ENCODE measurements around the gene OAT. TPM values are rescaled to one million over a fixed set of nuclear protein-coding genes. Genes with fewer than 3 reads are reported as not detected.

The OAT gene
- total and polyA plus RNA-seq, 10 of the 15 experiments (the other 5 are each of a cell fraction or from before 2014, with no cell fraction given) = 1.2 to 9.8 (median 1.6) TPM

DNA sequence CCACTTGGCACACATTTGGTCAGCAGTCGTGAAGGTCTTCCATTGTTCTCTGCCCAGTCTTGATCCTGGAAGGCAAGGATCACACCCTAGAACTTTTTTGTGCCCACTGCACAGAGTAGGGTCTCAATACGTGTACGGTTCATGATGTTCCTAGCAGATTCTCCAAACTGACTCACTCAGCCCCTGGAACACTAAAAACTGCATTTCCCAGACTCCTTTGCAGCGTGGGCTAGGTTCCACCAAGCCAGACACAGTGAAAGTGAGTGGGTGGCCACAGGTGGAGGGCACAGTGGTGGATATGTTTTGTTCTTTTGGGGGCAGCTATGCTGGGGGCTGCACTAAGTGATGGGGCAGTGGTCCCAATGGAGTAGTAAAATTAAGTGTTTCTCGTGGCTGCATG, 41.4 kb upstream of the OAT start:
- FAIRE-seq (no peak), DNase-seq (ENCODE audit: low read depth, low spot score) (no peak), ATAC-seq (no peak)
- no peak overlapping the region for H3K4me3 ChIP-seq
- TF ChIP-seq ZNF687 (IDR thresholded peaks at IDR 0.05) (no peak), RBBP5 (conservative IDR thresholded peaks at IDR 0.05) (no peak), HCFC1 (IDR thresholded peaks at IDR 0.05; ENCODE audit: low read length) (0 out of 2 replicates have a peak, but pooled peaks have one; percentile 21), MAX (IDR thresholded peaks at IDR 0.05; ENCODE audit: low read depth, low read length) (no peak), SIX5 (IDR thresholded peaks at IDR 0.05; ENCODE audit: low read depth, low read length, severe bottlenecking) (peak; percentile 41), SP1 (IDR thresholded peaks at IDR 0.05; ENCODE audit: low read depth, low read length) (no peak), NR2C2 (IDR thresholded peaks at IDR 0.05; ENCODE audit: borderline replicate concordance, control insufficient read depth, insufficient read length, low read depth) (no peak)
- H4K20me1 ChIP-seq (ENCODE audit: control insufficient read depth, insufficient read depth) = no peaks in the 10 kb centered on the region
- H3K4me2 ChIP-seq (ENCODE audit: control insufficient read depth, insufficient read depth) = no peak overlapping the region
- 47% methylated on average over 5 of the region's 5 CpGs for WGBS (ENCODE audit: insufficient coverage, insufficient replicate concordance, low lambda C conversion rate, missing lambda C conversion rate)
- no peaks in the 10 kb centered on the region for H3K36me3 ChIP-seq (ENCODE audit: control insufficient read depth in 2 of 2, insufficient read depth in 2 of 2, low read length in 1 of 2)
- intact Hi-C loops (cut with micrococcal nuclease; ENCODE audit: unreplicated experiment) = no loop called here
- H3K27me3 ChIP-seq (replicated peaks in 1 of 2; ENCODE audit: control insufficient read depth in 2 of 2, insufficient read depth in 2 of 2, low read length in 1 of 2) = no peaks in the 10 kb centered on the region; a peak in 1 of 4 replicates
- ChIA-PET RAD21 (ENCODE audit: unreplicated experiment) (no interaction called here), CTCF (interaction anchor here (0.8 to 1.3 kb wide), 2 partner anchors 173 to 288 kb away, joined by 3 to 4 read pairs; no protein-coding TSS in a partner anchor), SMC1A (ENCODE audit: uncharacterized antibody, unreplicated experiment) (interaction anchor here (0.8 kb wide), 1 partner anchor 31 kb away, joined by 3 read pairs; no protein-coding TSS in a partner anchor), POLR2A (no interaction called here)
- H3K27ac ChIP-seq (ENCODE audit: control insufficient read depth, insufficient read depth) = no peak overlapping the region
- BruUV-seq (replicated peaks) = no TSS peak
- in situ Hi-C loops (cut with MboI) = no loop called here
- H3K9ac ChIP-seq (ENCODE audit: control insufficient read depth, insufficient read depth, low read length) = no peak overlapping the region
- H3K9me3 ChIP-seq (replicated peaks; ENCODE audit: control insufficient read depth, insufficient read depth, low read length) = no peaks in the 10 kb centered on the region
- H3K79me2 ChIP-seq (ENCODE audit: control insufficient read depth, insufficient read depth, low read length) = no peaks in the 10 kb centered on the region
- no peak overlapping the region; the same call in none of the 2 replicates for H2AFZ ChIP-seq (ENCODE audit: control insufficient read depth, low read depth, low read length)
- H3K4me1 ChIP-seq (ENCODE audit: control insufficient read depth, insufficient read depth, low read length) = peaks cover 11% of the 10 kb centered on the region

All from GM12878 (cell line).